GM12874 (cell line): ENCODE measurements around the gene FBXO38.

Experiments
- CTCF ChIP-seq: IDR thresholded peaks from 2 replicates; pipeline ENCODE4 v1.5.1; 2011; ENCODE audit warnings: low read depth, mild to moderate bottlenecking, control low read depth, low read length, moderate library complexity; ENCODE audit not compliant: insufficient read depth

Gene FBXO38

GRCh38 chr5:148446611-148447010 lies 62.9 kb downstream of the FBXO38 start:
- TF ChIP-seq CTCF = no peak

DNA sequence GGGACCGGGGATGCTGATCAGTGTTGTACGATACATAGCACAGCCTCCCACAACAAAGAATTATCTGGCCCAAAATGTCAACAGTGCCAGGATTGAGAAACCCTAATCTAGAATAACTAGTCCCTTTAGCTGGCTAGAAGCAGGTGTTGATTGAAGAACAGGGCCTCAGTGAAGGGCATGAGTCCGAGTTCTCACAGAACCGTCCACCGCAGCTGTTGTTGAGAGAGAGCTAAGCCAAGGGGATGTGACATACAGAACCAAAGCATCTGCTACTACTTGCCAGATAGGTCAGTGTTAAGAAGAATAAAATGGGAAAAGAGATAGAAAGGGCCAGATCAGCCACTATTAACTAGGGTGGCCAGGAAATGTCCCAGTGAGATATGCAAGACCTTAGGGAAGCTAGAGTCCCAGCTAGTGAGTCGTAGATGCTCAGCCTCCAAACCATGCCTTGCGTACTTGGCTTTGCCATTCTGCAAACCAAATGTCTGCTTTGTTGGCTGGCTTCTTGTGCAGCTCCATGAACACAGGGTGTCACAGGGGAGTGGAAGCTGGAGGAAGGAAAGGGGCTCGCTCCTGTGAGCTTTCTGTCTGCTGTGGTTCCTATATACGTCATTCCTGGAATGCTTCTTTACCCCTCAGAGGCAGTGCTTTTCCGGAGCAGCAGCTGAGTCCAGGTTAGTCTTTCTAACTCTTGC lies 68.9 kb downstream of the FBXO38 start:
- TF ChIP-seq CTCF = no peak

DNA sequence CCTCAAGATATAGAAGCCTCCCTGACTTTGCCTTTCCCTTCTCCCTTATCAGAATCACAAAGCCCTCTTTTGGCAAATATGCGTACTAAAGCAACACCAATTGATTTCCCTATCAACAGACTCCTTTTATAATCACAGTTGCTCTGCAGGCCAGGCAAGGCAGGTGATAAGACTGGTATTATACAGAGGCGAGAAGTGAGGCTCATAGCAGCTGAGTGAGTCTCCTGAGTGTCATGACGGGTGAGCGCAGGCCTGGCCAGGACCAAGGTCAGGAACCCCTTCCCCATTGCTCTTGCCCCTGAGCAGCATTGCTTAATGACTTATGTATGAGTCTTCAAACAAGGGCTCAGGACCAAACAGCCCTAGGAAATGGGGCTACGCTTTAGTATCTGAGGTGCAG lies 70.8 kb downstream of the FBXO38 start:
- no peak for TF ChIP-seq CTCF

DNA sequence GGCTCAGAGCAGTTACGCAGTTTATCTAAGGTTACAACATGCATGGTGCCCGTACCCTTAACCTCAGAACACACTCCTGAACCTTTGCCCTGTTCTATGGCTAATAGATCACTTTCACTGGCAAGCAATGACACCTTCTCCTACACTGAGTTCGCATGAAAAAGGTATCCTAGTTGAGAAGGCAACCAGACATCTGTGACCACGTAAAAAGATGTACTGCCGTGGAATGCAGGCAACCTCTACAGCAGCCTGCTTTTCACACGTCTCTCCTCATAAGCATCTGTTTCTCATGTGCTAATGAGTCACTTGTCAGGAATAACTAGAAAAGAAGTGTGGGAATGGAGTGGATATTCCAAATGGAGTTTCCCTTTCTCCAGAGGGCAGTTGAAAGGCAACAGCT lies 71.4 kb downstream of the FBXO38 start:
- no peak for TF ChIP-seq CTCF

DNA sequence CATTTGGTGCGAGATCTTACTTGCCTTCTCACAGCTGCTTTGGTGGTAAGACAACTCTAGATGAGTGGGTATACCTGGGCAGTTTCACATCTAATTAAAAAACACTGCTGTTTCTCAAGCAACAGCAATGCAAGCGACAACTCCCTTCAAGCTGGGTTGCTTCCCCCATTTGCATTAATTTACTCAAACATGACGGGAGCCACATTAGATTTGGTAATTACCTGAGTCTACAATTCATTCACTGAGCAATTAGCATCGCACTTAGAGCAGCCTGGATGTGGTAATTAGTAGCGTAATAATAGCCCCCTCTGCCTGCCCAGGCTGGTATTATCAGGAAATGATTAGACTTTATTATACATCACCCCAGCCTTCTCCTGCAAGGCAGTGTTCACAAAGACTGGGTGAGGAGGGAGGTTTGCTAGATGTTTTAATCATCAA lies 73.4 kb downstream of the FBXO38 start:
- TF ChIP-seq CTCF = peak; percentile 38; the same call in 1 of the 2 replicates

GRCh38 chr5:148458036-148458888 lies 74.5 kb downstream of the FBXO38 start:
- no peak for TF ChIP-seq CTCF

GRCh38 chr5:148459669-148460068 lies 75.9 kb downstream of the FBXO38 start:
- TF ChIP-seq CTCF = no peak
